Transverse colon (tissue), 4 donors: Measurements from ENCODE around the gene ASIC2. TPM values are rescaled to one million over a fixed set of nuclear protein-coding genes. Genes with fewer than 3 reads are reported as not detected.

Experiments used
- DNase-seq: peaks from one replicate; pipeline ENCODE4 v3.0.0-alpha.2; 2019
- H3K27ac ChIP-seq, 4 donors: fragments of 200-600 bp; sonication (generic); 2 replicates each; pipeline ENCODE4 v1.5.1; 2016 to 2018; ENCODE audit warnings: inconsistent platforms in 4 of 4
- H3K27me3 ChIP-seq: fragments of 200-600 bp; sonication (generic); 2 replicates; pipeline ENCODE4 v1.5.1; 2017; ENCODE audit warnings: inconsistent platforms
- H3K36me3 ChIP-seq, 4 donors: fragments of 200-600 bp; sonication (generic); 2 replicates each; pipeline ENCODE4 v1.5.1; 2017 to 2019; ENCODE audit warnings: inconsistent platforms in 4 of 4
- H3K4me1 ChIP-seq, 4 donors: fragments of 200-600 bp; sonication (generic); 2 replicates each; pipeline ENCODE4 v1.5.1; 2017 to 2020; ENCODE audit warnings: inconsistent platforms in 4 of 4
- H3K4me3 ChIP-seq, 4 donors: fragments of 200-600 bp; sonication (generic); 1 replicate in 1 of 4; 2 replicates in 3 of 4; pipeline versions ENCODE4 v1.5.1 to v1.6.1; 2017 to 2019; ENCODE audit warnings: inconsistent platforms in 4 of 4
- H3K9me3 ChIP-seq, 2 donors: fragments of 200-600 bp; sonication (generic); 2 replicates each; pipeline ENCODE4 v1.5.1; 2017 to 2019; ENCODE audit warnings: inconsistent platforms in 2 of 2
- CTCF ChIP-seq, 5 experiments: fragments of 200-600 bp in 3 of 5; fragments of 450-650 bp in 2 of 5; sonication (generic) in 3 of 5; IDR thresholded peaks; 1 replicate in 2 of 5; 2 replicates in 3 of 5; pipeline ENCODE4 v1.5.1; 2016 to 2017; ENCODE audit warnings: antibody characterized with exemption in 5 of 5, inconsistent platforms in 3 of 5, mild to moderate bottlenecking in 2 of 5, moderate library complexity in 1 of 5
- EP300 ChIP-seq: sonication (generic); formaldehyde crosslinking; IDR thresholded peaks from one replicate; pipeline ENCODE4 v1.6.1; 2017; ENCODE audit warnings: antibody characterized with exemption, low read depth
- POLR2A ChIP-seq: fragments of 450-650 bp; IDR thresholded peaks from one replicate; pipeline ENCODE4 v1.6.1; 2016; ENCODE audit warnings: antibody characterized with exemption, mild to moderate bottlenecking, moderate library complexity
- POLR2AphosphoS5 ChIP-seq, 3 donors: sonication (generic); formaldehyde crosslinking; IDR thresholded peaks; one replicate each; pipeline ENCODE4 v1.6.1; 2016; ENCODE audit warnings: antibody characterized with exemption in 3 of 3
- WGBS, 2 donors: methylation state at CpG; one replicate each; pipeline ENCODE4 v1.1.5; 2018; ENCODE audit warnings: low coverage in 1 of 2; 5-methylcytosine and 5-hydroxymethylcytosine counted together
- in situ Hi-C, 4 donors: fragments of 200-750 bp; cut with MboI; loops; one replicate each; pipeline versions ENCODE4 v1.15.0 to v1.15.1; 2017; ENCODE audit warnings: low sequenced_read_pairs in 3 of 4, low pct_ligation_motif_present in 1 of 4, low pct_unique_long_range_greater_than_20kb in 1 of 4
- intact Hi-C: fragments of 100-400 bp; cut with DNase I; formaldehyde crosslinking; loops from one replicate; pipeline ENCODE4 v1.15.1; 2023; ENCODE audit warnings: low total_unique reads
- total RNA-seq, 4 donors: library from RNA; depleted of rRNA; stranded (reverse); fragments of >200 nt; gene quantifications; one replicate each; pipeline ENCODE4 v1.1.0, GENCODE V29; 2016

Gene ASIC2
- total RNA-seq, 4 donors from 2014 or later = 0.16 to 0.55 TPM; not detected in 2

- in situ Hi-C loops (loop anchor here in 1 of 4 donors (10.0 kb wide), 1 partner anchor 63 kb away; no protein-coding TSS in a partner anchor), intact Hi-C loops (no loop called here)
- no peaks in the 10 kb centered on the region for H3K27me3 ChIP-seq
- TF ChIP-seq CTCF (IDR thresholded peaks at IDR 0.05) (no peak), POLR2AphosphoS5 (IDR thresholded peaks at IDR 0.05) (no peak), POLR2A (no peak), EP300 (no peak)
- H3K27ac ChIP-seq = no peak overlapping the region
- H3K9me3 ChIP-seq = no peaks in the 10 kb centered on the region
- H3K4me3 ChIP-seq = no peak overlapping the region
- WGBS, 2 donors = 60 to 74% methylated on average over 3 of the region's 3 CpGs
- no peaks in the 10 kb centered on the region for H3K4me1 ChIP-seq
- no peak for DNase-seq
- no peaks in the 10 kb centered on the region for H3K36me3 ChIP-seq
Measured at GRCh38 chr17:33258296-33258695, 34.8 kb downstream of the ASIC2 start.

DNA sequence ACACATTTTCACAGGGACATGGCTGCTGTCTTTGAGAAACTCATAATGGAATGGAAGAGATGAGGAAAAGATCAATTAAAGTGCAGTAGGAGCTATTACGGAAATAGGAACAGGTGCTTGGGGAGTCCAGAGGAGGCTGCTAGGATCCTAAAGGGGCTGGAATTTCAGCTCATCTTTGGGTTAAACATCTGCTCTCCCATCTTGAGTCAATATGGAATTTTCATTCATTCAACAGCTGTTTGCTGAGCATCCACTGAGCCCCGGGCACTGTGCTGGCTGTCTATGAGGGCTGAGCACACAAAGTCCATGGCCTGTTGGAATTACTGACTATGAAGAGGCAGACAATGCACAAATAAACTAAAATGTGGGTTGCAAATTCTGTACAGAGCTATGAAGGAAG, 47.9 kb downstream of the ASIC2 start:
- H3K9me3 ChIP-seq = no peaks in the 10 kb centered on the region
- TF ChIP-seq CTCF (IDR thresholded peaks at IDR 0.05) (no peak), EP300 (no peak), POLR2A (no peak), POLR2AphosphoS5 (IDR thresholded peaks at IDR 0.05) (no peak)
- H3K4me3 ChIP-seq = no peak overlapping the region
- WGBS, 2 donors = 82% methylated on average over 2 of the region's 2 CpGs; no CpG with 5 or more reads in 1 of the 2 donors
- H3K27ac ChIP-seq = no peak overlapping the region
- intact Hi-C loops (no loop called here), in situ Hi-C loops (loop anchor here in 1 of 4 donors (25.0 kb wide), 1 partner anchor 108 kb away; no protein-coding TSS in a partner anchor)
- H3K27me3 ChIP-seq = peaks cover 4% of the 10 kb centered on the region
- no peaks in the 10 kb centered on the region for H3K36me3 ChIP-seq
- no peak for DNase-seq
- H3K4me1 ChIP-seq = no peaks in the 10 kb centered on the region

DNA sequence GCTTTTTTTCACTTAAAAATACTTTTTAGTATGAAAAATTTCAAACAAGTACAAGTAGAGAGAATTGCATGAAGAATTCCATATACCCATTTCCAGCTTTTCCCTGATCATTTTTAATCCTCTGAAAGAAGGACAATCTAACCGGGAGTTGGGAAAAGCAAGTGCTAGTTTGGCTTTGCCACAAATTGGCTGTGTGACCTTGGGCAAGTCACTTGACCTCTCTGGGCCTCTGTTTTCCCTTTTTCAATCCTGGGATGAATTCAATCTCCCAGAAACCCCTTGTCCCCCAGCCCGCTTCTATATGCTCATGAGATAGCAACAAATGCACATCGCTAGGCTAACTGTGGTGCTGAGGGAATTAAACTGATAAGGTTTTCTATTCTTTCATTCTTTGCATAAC, 49.4 kb downstream of the ASIC2 start:
- no peaks in the 10 kb centered on the region for H3K4me1 ChIP-seq
- TF ChIP-seq EP300 (no peak), POLR2AphosphoS5 (IDR thresholded peaks at IDR 0.05) (no peak), POLR2A (no peak), CTCF (IDR thresholded peaks at IDR 0.05) (no peak)
- H3K27me3 ChIP-seq = peaks cover 4% of the 10 kb centered on the region
- in situ Hi-C loops (loop anchor here in 1 of 4 donors (25.0 kb wide), 1 partner anchor 106 kb away; no protein-coding TSS in a partner anchor), intact Hi-C loops (no loop called here)
- H3K27ac ChIP-seq = no peak overlapping the region
- no peak overlapping the region for H3K4me3 ChIP-seq
- no peak for DNase-seq
- no peaks in the 10 kb centered on the region for H3K9me3 ChIP-seq
- WGBS, 2 donors = 67 to 92% methylated on average over 1 to 3 of the region's 3 CpGs
- H3K36me3 ChIP-seq = no peaks in the 10 kb centered on the region

GRCh38 chr17:33242375-33243124, 50.5 kb downstream of the ASIC2 start:
- H3K4me3 ChIP-seq = no peak overlapping the region
- H3K27me3 ChIP-seq = peaks cover 4% of the 10 kb centered on the region
- in situ Hi-C loops (loop anchor here in 1 of 4 donors (25.0 kb wide), 1 partner anchor 105 kb away; no protein-coding TSS in a partner anchor), intact Hi-C loops (no loop called here)
- H3K36me3 ChIP-seq = no peaks in the 10 kb centered on the region
- H3K27ac ChIP-seq = no peak overlapping the region
- H3K4me1 ChIP-seq = no peaks in the 10 kb centered on the region
- 35 to 54% methylated on average over 6 to 8 of the region's 8 CpGs for WGBS, 2 donors
- TF ChIP-seq CTCF (IDR thresholded peaks at IDR 0.05) = no peak
- no peak for TF ChIP-seq POLR2A
- no peak for TF ChIP-seq POLR2AphosphoS5 (IDR thresholded peaks at IDR 0.05)
- no peak for TF ChIP-seq EP300
- DNase-seq = no peak
- H3K9me3 ChIP-seq = no peaks in the 10 kb centered on the region
